T47D (cell line): ENCODE measurements around the gene SAP30.

ENCODE experiments used
- DNase-seq, 2 experiments: peaks; one replicate each; pipeline versions ENCODE4 v3.0.0 to v3.0.0-alpha.2; 2011 to 2012; ENCODE audit warnings: low read depth in 1 of 2, low spot score in 1 of 2
- JUND ChIP-seq: IDR thresholded peaks from 2 replicates; pipeline ENCODE4 v1.6.1; 2012; ENCODE audit warnings: low read depth
- in situ Hi-C: cut with HindIII; loops from 2 replicates; pipeline ENCODE4 v1.10.0; 2016; ENCODE audit warnings: low sequenced_read_pairs, low pct_unique_long_range_greater_than_20kb

The SAP30 gene

GRCh38 chr4:173410079-173410478 is 39.3 kb downstream of the SAP30 start:
- TF ChIP-seq JUND: no peak
- in situ Hi-C loops: no loop called here
- no peak for DNase-seq

- no peak for DNase-seq
- in situ Hi-C loops: no loop called here
- TF ChIP-seq JUND: no peak
Measured at GRCh38 chr4:173411106-173411693, 40.4 kb downstream of the SAP30 start.

GRCh38 chr4:173413036-173413435 is 42.3 kb downstream of the SAP30 start:
- DNase-seq: no peak

GRCh38 chr4:173414456-173414855 is 43.7 kb downstream of the SAP30 start:
- no peak for DNase-seq
- in situ Hi-C loops: no loop called here
- no peak for TF ChIP-seq JUND

More at GRCh38 chr4:173413036-173413435, 42.3 kb downstream of the SAP30 start:
- in situ Hi-C loops: no loop called here
- no peak for TF ChIP-seq JUND

- no peak for TF ChIP-seq JUND
- in situ Hi-C loops: no loop called here
- no peak for DNase-seq
Measured at GRCh38 chr4:173415092-173415491, 44.3 kb downstream of the SAP30 start.

- peak in 1 of 2 experiments; percentile 45 for DNase-seq
- no peak for TF ChIP-seq JUND
- in situ Hi-C loops: no loop called here
Measured at GRCh38 chr4:173415885-173416653, 45.3 kb downstream of the SAP30 start.

GRCh38 chr4:173417833-173418232 is 47.1 kb downstream of the SAP30 start:
- TF ChIP-seq JUND: no peak

GRCh38 chr4:173418639-173419038 is 47.9 kb downstream of the SAP30 start:
- DNase-seq: no peak
- in situ Hi-C loops: no loop called here
- TF ChIP-seq JUND: no peak

More at GRCh38 chr4:173417833-173418232, 47.1 kb downstream of the SAP30 start:
- no peak for DNase-seq
- in situ Hi-C loops: no loop called here

- peak in 1 of 2 experiments; percentile 33 for DNase-seq
- TF ChIP-seq JUND: no peak
- in situ Hi-C loops: no loop called here
Measured at GRCh38 chr4:173420324-173420752, 49.6 kb downstream of the SAP30 start.

GRCh38 chr4:173420801-173421200 is 50.0 kb downstream of the SAP30 start:
- in situ Hi-C loops: no loop called here

GRCh38 chr4:173424899-173425805 is 54.4 kb downstream of the SAP30 start:
- in situ Hi-C loops: no loop called here

More at GRCh38 chr4:173420801-173421200, 50.0 kb downstream of the SAP30 start:
- DNase-seq: no peak
- no peak for TF ChIP-seq JUND

GRCh38 chr4:173426064-173426463 is 55.3 kb downstream of the SAP30 start:
- no peak for TF ChIP-seq JUND
- in situ Hi-C loops: no loop called here
- no peak for DNase-seq

More at GRCh38 chr4:173424899-173425805, 54.4 kb downstream of the SAP30 start:
- no peak for TF ChIP-seq JUND
- DNase-seq: no peak
